NCI-H187 treated with DMSO at 0.1 percent for 48 hours (cell line): ENCODE measurements around the gene DST.

Source experiments
- DNase-seq: peaks from one replicate; lab custom pipeline; 2025; lab: John Stamatoyannopoulos, UW

The DST gene

GRCh38 chr6:56536536-56536935, 106.2 kb downstream of the DST start:
- no peak for DNase-seq

GRCh38 chr6:56535626-56536025, 107.1 kb downstream of the DST start:
- no peak for DNase-seq

GRCh38 chr6:56534680-56535419, 107.8 kb downstream of the DST start:
- no peak for DNase-seq

GRCh38 chr6:56532766-56533551, 109.7 kb downstream of the DST start:
- no peak for DNase-seq

- DNase-seq, result no peak
Measured at GRCh38 chr6:56531839-56532595, 110.7 kb downstream of the DST start.

- no peak for DNase-seq
Measured at GRCh38 chr6:56529594-56530191, 113.0 kb downstream of the DST start.

- DNase-seq, result no peak
Measured at GRCh38 chr6:56528412-56528841, 114.3 kb downstream of the DST start.

- DNase-seq, result no peak
Measured at GRCh38 chr6:56527934-56528333, 114.8 kb downstream of the DST start.

- DNase-seq, result no peak
Measured at GRCh38 chr6:56526860-56527544, 115.7 kb downstream of the DST start.

- DNase-seq, result no peak
Measured at GRCh38 chr6:56525974-56526789, 116.5 kb downstream of the DST start.

GRCh38 chr6:56524891-56525703, 117.6 kb downstream of the DST start:
- no peak for DNase-seq

GRCh38 chr6:56522495-56523270, 120.0 kb downstream of the DST start:
- DNase-seq, result no peak

- no peak for DNase-seq
Measured at GRCh38 chr6:56521976-56522375, 120.7 kb downstream of the DST start.

- no peak for DNase-seq
Measured at GRCh38 chr6:56521454-56521853, 121.2 kb downstream of the DST start.

- no peak for DNase-seq
Measured at GRCh38 chr6:56520218-56520617, 122.5 kb downstream of the DST start.

GRCh38 chr6:56518995-56519767, 123.5 kb downstream of the DST start:
- DNase-seq, result no peak

GRCh38 chr6:56517155-56517745, 125.4 kb downstream of the DST start:
- DNase-seq, result no peak

GRCh38 chr6:56516003-56516402, 126.7 kb downstream of the DST start:
- no peak for DNase-seq
